ENCODE results near the gene PGD.

PGD gene

GRCh38 chr1:10437052-10437451 lies 38.2 kb downstream of the PGD start:
- DNase-seq (ENCODE audit: low read depth): no peak
- no peak for TF ChIP-seq CTCF (IDR thresholded peaks at IDR 0.05; ENCODE audit: low read depth, low read length)
- no peak for TF ChIP-seq MYC (IDR thresholded peaks at IDR 0.05; ENCODE audit: low read depth, low read length)
- no peak for TF ChIP-seq POLR2A (IDR thresholded peaks at IDR 0.05; ENCODE audit: extremely low read depth, insufficient read length)
- TF ChIP-seq MAX (IDR thresholded peaks at IDR 0.05; ENCODE audit: low read depth, low read length): no peak
- H3K4me3 ChIP-seq (ENCODE audit: low read depth, low read length): no peak overlapping the region

- TF ChIP-seq MYC (IDR thresholded peaks at IDR 0.05; ENCODE audit: low read depth, low read length): no peak
- no peak for TF ChIP-seq POLR2A (IDR thresholded peaks at IDR 0.05; ENCODE audit: extremely low read depth, insufficient read length)
- TF ChIP-seq CTCF (IDR thresholded peaks at IDR 0.05; ENCODE audit: low read depth, low read length): no peak
- no peak for TF ChIP-seq MAX (IDR thresholded peaks at IDR 0.05; ENCODE audit: low read depth, low read length)
- no peak overlapping the region for H3K4me3 ChIP-seq (ENCODE audit: low read depth, low read length)
- DNase-seq (ENCODE audit: low read depth): no peak
These were observed 39.9 kb downstream of the PGD start for GRCh38 chr1:10438677-10439163.

- TF ChIP-seq MYC (IDR thresholded peaks at IDR 0.05; ENCODE audit: low read depth, low read length) (no peak), CTCF (IDR thresholded peaks at IDR 0.05; ENCODE audit: low read depth, low read length) (no peak), MAX (IDR thresholded peaks at IDR 0.05; ENCODE audit: low read depth, low read length) (no peak), POLR2A (IDR thresholded peaks at IDR 0.05; ENCODE audit: extremely low read depth, insufficient read length) (no peak)
- no peak for DNase-seq (ENCODE audit: low read depth)
- H3K4me3 ChIP-seq (ENCODE audit: low read depth, low read length): no peak overlapping the region
These were observed 41.4 kb downstream of the PGD start for GRCh38 chr1:10440305-10440704.

- DNase-seq (ENCODE audit: low read depth): no peak
- TF ChIP-seq MYC (IDR thresholded peaks at IDR 0.05; ENCODE audit: low read depth, low read length) (no peak), MAX (IDR thresholded peaks at IDR 0.05; ENCODE audit: low read depth, low read length) (no peak), CTCF (IDR thresholded peaks at IDR 0.05; ENCODE audit: low read depth, low read length) (no peak), POLR2A (IDR thresholded peaks at IDR 0.05; ENCODE audit: extremely low read depth, insufficient read length) (no peak)
- no peak overlapping the region for H3K4me3 ChIP-seq (ENCODE audit: low read depth, low read length)
These were observed 41.9 kb downstream of the PGD start for GRCh38 chr1:10440794-10441193.

GRCh38 chr1:10444248-10444647 lies 45.4 kb downstream of the PGD start:
- no peak for DNase-seq (ENCODE audit: low read depth)
- TF ChIP-seq MYC (IDR thresholded peaks at IDR 0.05; ENCODE audit: low read depth, low read length) (no peak), POLR2A (IDR thresholded peaks at IDR 0.05; ENCODE audit: extremely low read depth, insufficient read length) (no peak), CTCF (IDR thresholded peaks at IDR 0.05; ENCODE audit: low read depth, low read length) (no peak), MAX (IDR thresholded peaks at IDR 0.05; ENCODE audit: low read depth, low read length) (no peak)
- H3K4me3 ChIP-seq (ENCODE audit: low read depth, low read length): no peak overlapping the region
